HFFc6 (cell line): ENCODE results near the gene IGSF10. TPM values are rescaled to one million over a fixed set of nuclear protein-coding genes. Genes with fewer than 3 reads are reported as not detected.
A peak's percentile ranks its signal among the peaks of the same experiment; 100 is the strongest.

Experiments
- DNase-seq: peaks from one replicate; pipeline ENCODE4 v3.0.0-alpha.2; 2018
- H3K27ac Mint-ChIP-seq: 2 replicates; pipeline ENCODE4 v1.8.0; 2020; ENCODE audit warnings: mild to moderate bottlenecking, mixed read lengths
- H3K27me3 Mint-ChIP-seq: 2 replicates; pipeline ENCODE4 v1.8.0; 2021; ENCODE audit warnings: mild to moderate bottlenecking, moderate library complexity, mixed read lengths; ENCODE audit not compliant: insufficient read depth
- H3K36me3 Mint-ChIP-seq: 2 replicates; pipeline ENCODE4 v1.8.0; 2021; ENCODE audit warnings: low read depth, mixed read lengths
- H3K4me1 Mint-ChIP-seq: 2 replicates; pipeline ENCODE4 v1.8.0; 2020; ENCODE audit warnings: low read depth, mixed read lengths
- H3K4me3 Mint-ChIP-seq: 2 replicates; pipeline ENCODE4 v1.8.0; 2020; ENCODE audit warnings: mild to moderate bottlenecking, moderate library complexity, mixed read lengths
- H3K9me3 Mint-ChIP-seq: 2 replicates; pipeline ENCODE4 v1.8.0; 2020; ENCODE audit warnings: mild to moderate bottlenecking, mixed read lengths
- CTCF ChIP-seq: fragments of 200-600 bp; sonication (generic); IDR thresholded peaks from 2 replicates; pipeline ENCODE4 v1.5.0; 2021; ENCODE audit warnings: antibody characterized with exemption, mild to moderate bottlenecking
- total RNA-seq, 6 experiments: library from RNA; stranded (reverse); fragmentation: NEBNext Ultra II Directional; extraction: Animal tissue kit (Norgen Biotek cat#: 25700); gene quantifications; 2 replicates in 1 of 6; 3 replicates in 5 of 6; pipeline ENCODE4 v1.2.3, GENCODE V29; 2021

IGSF10 gene
- total RNA-seq, 6 experiments from 2014 or later: 0.02 to 0.05 (median 0.02) TPM; not detected in 3

GRCh38 chr3:151459358-151459757 lies 1.5 kb downstream of the IGSF10 start:
- no peaks in the 10 kb centered on the region for H3K9me3 Mint-ChIP-seq
- no peak for TF ChIP-seq CTCF
- peaks cover 6% of the 10 kb centered on the region; the same call in 1 of the 2 replicates for H3K4me1 Mint-ChIP-seq
- H3K4me3 Mint-ChIP-seq: no peak overlapping the region
- H3K27ac Mint-ChIP-seq: no peak overlapping the region
- no peaks in the 10 kb centered on the region for H3K36me3 Mint-ChIP-seq
- no peak for DNase-seq
- H3K27me3 Mint-ChIP-seq: peaks cover 12% of the 10 kb centered on the region

- no peak for DNase-seq
- Mint-ChIP-seq H3K9me3 (no peaks in the 10 kb centered on the region), H3K4me1 (peaks cover 6% of the 10 kb centered on the region; the same call in 1 of the 2 replicates), H3K27ac (no peak overlapping the region), H3K27me3 (peaks cover 12% of the 10 kb centered on the region), H3K4me3 (no peak overlapping the region), H3K36me3 (no peaks in the 10 kb centered on the region)
- TF ChIP-seq CTCF: no peak
Observed at GRCh38 chr3:151456065-151456464, 4.8 kb downstream of the IGSF10 start.

GRCh38 chr3:151452841-151453240 lies 8.0 kb downstream of the IGSF10 start:
- H3K27ac Mint-ChIP-seq: no peak overlapping the region
- no peaks in the 10 kb centered on the region for H3K36me3 Mint-ChIP-seq
- peaks cover 4% of the 10 kb centered on the region for H3K27me3 Mint-ChIP-seq
- H3K4me1 Mint-ChIP-seq: no peaks in the 10 kb centered on the region
- no peaks in the 10 kb centered on the region for H3K9me3 Mint-ChIP-seq
- TF ChIP-seq CTCF: no peak
- H3K4me3 Mint-ChIP-seq: no peak overlapping the region
- DNase-seq: no peak

GRCh38 chr3:151452368-151452767 lies 8.5 kb downstream of the IGSF10 start:
- Mint-ChIP-seq H3K4me3 (no peak overlapping the region), H3K9me3 (no peaks in the 10 kb centered on the region), H3K4me1 (no peaks in the 10 kb centered on the region), H3K36me3 (no peaks in the 10 kb centered on the region; the same call in 1 of the 2 replicates), H3K27ac (no peak overlapping the region), H3K27me3 (peaks cover 5% of the 10 kb centered on the region)
- no peak for DNase-seq
- TF ChIP-seq CTCF: no peak

GRCh38 chr3:151446002-151446340 lies 14.9 kb downstream of the IGSF10 start:
- peak overlapping the region; percentile 81 for H3K27ac Mint-ChIP-seq
- H3K27me3 Mint-ChIP-seq: peaks cover 1% of the 10 kb centered on the region; the same call in 1 of the 2 replicates
- peaks cover 17% of the 10 kb centered on the region for H3K36me3 Mint-ChIP-seq
- no peak for TF ChIP-seq CTCF
- peaks cover 17% of the 10 kb centered on the region for H3K4me1 Mint-ChIP-seq
- peaks cover 6% of the 10 kb centered on the region for H3K9me3 Mint-ChIP-seq
- no peak for DNase-seq
- H3K4me3 Mint-ChIP-seq: no peak overlapping the region
